ENCODE data around the gene ZYG11B. TPM values are rescaled to one million over a fixed set of nuclear protein-coding genes. Genes with fewer than 3 reads are reported as not detected.
"Not testable (repeated sequence)": the region's sequence is repeated elsewhere in the genome, so short reads cannot be mapped to it uniquely, and the experiment has no call there.

Gene ZYG11B
- total and polyA plus RNA-seq, 9 of the 15 experiments (the other 6 are each of a cell fraction or from before 2014, with no cell fraction given) = 4.9 to 22.2 (median 12.2) TPM

GRCh38 chr1:52686261-52686751 is 39.9 kb upstream of the ZYG11B start (continued):
- not testable (repeated sequence) for TF ChIP-seq PBX2 (CRISPR knock-in tag; IDR thresholded peaks at IDR 0.05; ENCODE audit: low read depth); TEAD4 (CRISPR knock-in tag; IDR thresholded peaks at IDR 0.05; ENCODE audit: borderline replicate concordance); MYNN (CRISPR knock-in tag; IDR thresholded peaks at IDR 0.05); JUND (tag; IDR thresholded peaks at IDR 0.05; ENCODE audit: borderline replicate concordance, low read depth, low read length); ATF1 (CRISPR knock-in tag; IDR thresholded peaks at IDR 0.05)
- TF ChIP-seq PBX2 (tag; conservative IDR thresholded peaks at IDR 0.05; ENCODE audit: low read depth) (0 out of 2 replicates have a peak, but pooled peaks have one; percentile 28), CC2D1A (IDR thresholded peaks at IDR 0.05) (peak; percentile 78), RB1 (IDR thresholded peaks at IDR 0.05; ENCODE audit: low read depth) (0 out of 2 replicates have a peak, but pooled peaks have one; percentile 19), TEAD4 (IDR thresholded peaks at IDR 0.05; ENCODE audit: low read length) (0 out of 2 replicates have a peak, but pooled peaks have one; percentile 15), MEIS2 (IDR thresholded peaks at IDR 0.05; ENCODE audit: partially characterized antibody) (peak; percentile 52), ZFP36 (IDR thresholded peaks at IDR 0.05; ENCODE audit: low read depth, low read length, partially characterized antibody) (peak; percentile 31), NFE2 (IDR thresholded peaks at IDR 0.05; ENCODE audit: low read depth) (0 out of 2 replicates have a peak, but pooled peaks have one; percentile 3), TRIM28 (IDR thresholded peaks at IDR 0.05) (peak; percentile 31; the same call in 1 of the 2 replicates), GABPB1 (CRISPR knock-in tag; IDR thresholded peaks at IDR 0.05) (peak; percentile 30; the same call in 1 of the 2 replicates), ATF7 (IDR thresholded peaks at IDR 0.05) (peak; percentile 47; the same call in 1 of the 2 replicates), SP1 (CRISPR knock-in tag; IDR thresholded peaks at IDR 0.05) (peak; percentile 45; the same call in 1 of the 2 replicates), MYNN (IDR thresholded peaks at IDR 0.05) (0 out of 2 replicates have a peak, but pooled peaks have one; percentile 42), JUND (IDR thresholded peaks at IDR 0.05; ENCODE audit: borderline replicate concordance, low read depth, low read length) (peak; percentile 34; the same call in 1 of the 2 replicates), BHLHE40 (IDR thresholded peaks at IDR 0.05; ENCODE audit: low read length) (0 out of 2 replicates have a peak, but pooled peaks have one; percentile 29), ATF1 (tag; IDR thresholded peaks at IDR 0.05) (0 out of 2 replicates have a peak, but pooled peaks have one; percentile 31), BRD9 (IDR thresholded peaks at IDR 0.05; ENCODE audit: low read depth, partially characterized antibody) (peak; percentile 59), CTCF (IDR thresholded peaks at IDR 0.05 in 2 of 3, conservative IDR thresholded peaks at IDR 0.05 in 1 of 3; ENCODE audit: insufficient read depth in 2 of 3, low read depth in 1 of 3, low read length in 3 of 3) (peak; percentile 81 to 90 (median 87)), DEAF1 (CRISPR knock-in tag; IDR thresholded peaks at IDR 0.05) (peak; percentile 63), FOXA3 (CRISPR knock-in tag; conservative IDR thresholded peaks at IDR 0.05 in 1 of 2, IDR thresholded peaks at IDR 0.05 in 1 of 2) (0 out of 4 replicates have a peak, but pooled peaks of 1 of the 2 experiments have one; percentile 1), SMC3 (conservative IDR thresholded peaks at IDR 0.05; ENCODE audit: insufficient read depth, low read depth, low read length) (peak; percentile 83)

All from K562 (cell line).